NCI-H510A (cell line): ENCODE results near the gene MCRIP2.
"Not testable (repeated sequence)": the region's sequence is repeated elsewhere in the genome, so short reads cannot be mapped to it uniquely, and the experiment has no call there.

Experiments
- DNase-seq: peaks from one replicate; lab custom pipeline; 2025; lab: John Stamatoyannopoulos, UW

The MCRIP2 gene, protein sequence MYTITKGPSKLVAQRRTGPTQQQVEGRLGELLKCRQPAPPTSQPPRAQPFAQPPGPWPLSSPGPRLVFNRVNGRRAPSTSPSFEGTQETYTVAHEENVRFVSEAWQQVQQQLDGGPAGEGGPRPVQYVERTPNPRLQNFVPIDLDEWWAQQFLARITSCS

DNA sequence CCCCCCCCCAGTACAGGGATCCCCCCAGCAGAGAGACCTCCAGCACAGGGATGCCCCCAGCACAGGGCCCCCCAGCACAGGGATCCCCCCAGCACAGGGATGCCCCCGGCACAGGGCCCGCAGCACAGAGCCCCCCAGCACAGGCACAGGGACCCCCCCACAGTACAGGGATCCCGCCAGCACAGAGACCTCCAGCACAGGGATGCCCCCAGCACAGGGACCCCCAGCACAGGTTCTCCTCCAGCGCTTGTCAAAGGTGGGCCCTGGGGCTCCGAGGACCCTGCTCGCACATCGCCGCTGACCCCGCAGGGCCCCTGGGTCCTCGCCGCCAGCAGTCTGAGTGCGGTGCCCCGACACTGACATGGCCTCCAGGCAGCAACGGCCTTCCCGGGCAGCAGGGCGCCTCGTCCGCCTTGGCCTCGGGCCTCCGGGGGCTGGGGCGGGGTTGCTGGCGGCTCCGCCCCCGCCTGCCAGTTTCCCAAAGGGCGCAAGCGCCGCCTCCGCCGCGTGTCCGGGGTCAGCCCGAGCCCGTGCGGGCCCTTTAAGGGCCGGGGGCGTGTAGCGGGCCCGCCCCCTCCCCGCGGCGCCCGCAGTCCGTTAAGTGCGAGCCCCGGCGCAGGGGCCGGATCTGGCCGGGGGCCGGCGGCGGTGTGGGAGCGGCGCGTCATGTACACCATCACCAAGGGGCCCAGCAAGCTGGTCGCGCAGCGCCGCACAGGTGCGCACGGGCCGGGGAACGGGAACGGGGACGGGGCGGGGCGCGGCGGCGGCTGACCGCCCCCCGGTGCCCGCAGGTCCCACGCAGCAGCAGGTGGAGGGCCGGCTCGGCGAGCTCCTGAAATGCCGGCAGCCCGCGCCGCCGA lies at the start of gene MCRIP2:
Gene MCRIP2 (plus strand): TSS at position 503 of the 863 bp plus-strand sequence. CDS start 164 bp downstream, at position 667.
- DNase-seq: peak; percentile 55

DNA sequence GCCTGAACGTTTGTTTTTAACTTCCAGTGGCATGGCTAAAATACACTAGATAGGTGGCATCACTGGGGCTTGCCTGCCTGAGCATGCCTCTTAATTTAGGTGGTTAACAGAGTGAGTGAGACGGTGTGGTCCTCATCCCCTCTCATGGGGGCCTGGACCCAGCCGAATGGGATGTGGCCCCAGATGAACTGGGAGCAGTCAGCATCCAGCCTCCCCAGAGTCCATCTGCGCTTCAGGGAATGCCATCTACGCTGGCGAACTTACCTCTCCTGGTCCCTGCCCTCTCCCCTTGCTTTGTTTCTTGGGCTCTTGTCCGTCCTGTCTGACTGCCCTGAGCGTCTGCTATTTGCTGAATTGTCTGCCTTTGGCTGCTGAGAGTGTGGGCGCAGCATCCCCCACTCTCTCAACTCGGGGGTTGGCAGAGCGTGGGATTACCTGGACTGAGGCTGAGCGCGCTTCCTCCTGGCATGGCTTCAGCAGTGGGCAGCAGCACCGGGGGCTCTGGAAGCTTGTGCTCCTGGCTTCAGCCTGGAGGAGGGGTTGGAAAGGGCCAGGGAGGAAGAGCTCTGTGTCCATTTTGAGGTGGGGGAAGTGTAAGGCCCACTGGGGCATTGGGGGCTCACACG lies 49.6 kb upstream of the MCRIP2 start:
- no peak for DNase-seq

DNA sequence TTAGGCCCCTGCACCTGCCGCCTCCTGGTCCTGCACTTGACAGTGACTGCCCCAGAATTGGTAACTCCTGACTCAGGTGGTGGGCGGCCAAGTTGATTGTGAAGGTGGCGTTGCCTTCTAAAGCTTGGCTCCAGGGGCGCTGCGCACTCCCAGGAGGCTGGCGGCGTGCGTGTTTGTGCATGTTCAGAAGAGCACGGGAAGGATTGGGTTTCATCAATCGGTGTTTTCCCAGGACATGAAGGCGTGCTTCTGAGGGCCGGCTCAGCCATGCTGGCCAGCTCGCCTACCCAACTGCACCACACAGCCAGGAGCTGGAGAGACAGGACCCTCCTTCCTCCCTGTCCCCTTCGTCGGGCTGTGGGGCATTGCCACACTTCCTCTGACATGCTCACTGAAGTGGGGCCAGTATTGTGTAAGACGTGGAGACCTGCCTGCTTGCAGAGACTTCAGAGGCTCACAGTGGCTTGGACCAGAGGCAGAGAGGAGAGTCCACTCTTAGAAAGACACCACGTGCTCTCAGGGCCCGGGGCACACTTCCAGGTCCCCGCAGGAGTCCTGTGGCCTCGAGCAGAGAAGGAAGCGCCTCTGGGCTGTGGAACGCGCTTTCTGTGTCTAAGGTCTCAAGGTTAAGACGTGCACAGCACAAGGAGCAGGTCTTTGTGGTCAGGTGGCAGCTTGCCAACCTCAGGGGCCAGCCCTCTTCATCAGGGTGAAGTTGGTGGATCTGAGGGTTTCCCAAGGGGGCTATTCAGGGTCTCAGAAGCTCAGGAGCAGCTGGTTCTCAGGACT lies 48.9 kb upstream of the MCRIP2 start:
- peak; percentile 84 for DNase-seq

GRCh38 chr16:593406-593805 lies 48.2 kb upstream of the MCRIP2 start:
- peak; percentile 61 for DNase-seq

DNA sequence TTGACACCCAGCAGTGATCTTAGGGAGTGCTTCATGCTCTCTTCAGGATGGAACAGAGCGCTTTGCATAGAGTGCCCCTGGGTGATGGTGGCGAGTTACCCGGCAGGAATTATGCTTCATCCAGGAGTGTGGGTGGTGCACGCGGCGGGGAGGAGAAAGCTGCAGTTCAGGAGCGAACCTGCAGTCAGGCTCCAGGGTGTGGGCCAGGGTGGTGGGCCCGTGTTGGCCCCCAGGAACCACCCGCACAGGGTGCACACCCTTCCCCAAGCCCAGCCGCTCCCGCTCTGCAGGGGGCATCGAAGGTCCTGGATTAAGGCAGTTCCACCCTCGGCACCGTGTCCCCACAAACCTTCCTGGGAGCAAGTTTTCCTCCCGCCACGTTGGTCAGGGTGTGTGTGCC lies 47.8 kb upstream of the MCRIP2 start:
- DNase-seq: no peak

GRCh38 chr16:595094-595528 lies 46.5 kb upstream of the MCRIP2 start:
- DNase-seq: no peak

DNA sequence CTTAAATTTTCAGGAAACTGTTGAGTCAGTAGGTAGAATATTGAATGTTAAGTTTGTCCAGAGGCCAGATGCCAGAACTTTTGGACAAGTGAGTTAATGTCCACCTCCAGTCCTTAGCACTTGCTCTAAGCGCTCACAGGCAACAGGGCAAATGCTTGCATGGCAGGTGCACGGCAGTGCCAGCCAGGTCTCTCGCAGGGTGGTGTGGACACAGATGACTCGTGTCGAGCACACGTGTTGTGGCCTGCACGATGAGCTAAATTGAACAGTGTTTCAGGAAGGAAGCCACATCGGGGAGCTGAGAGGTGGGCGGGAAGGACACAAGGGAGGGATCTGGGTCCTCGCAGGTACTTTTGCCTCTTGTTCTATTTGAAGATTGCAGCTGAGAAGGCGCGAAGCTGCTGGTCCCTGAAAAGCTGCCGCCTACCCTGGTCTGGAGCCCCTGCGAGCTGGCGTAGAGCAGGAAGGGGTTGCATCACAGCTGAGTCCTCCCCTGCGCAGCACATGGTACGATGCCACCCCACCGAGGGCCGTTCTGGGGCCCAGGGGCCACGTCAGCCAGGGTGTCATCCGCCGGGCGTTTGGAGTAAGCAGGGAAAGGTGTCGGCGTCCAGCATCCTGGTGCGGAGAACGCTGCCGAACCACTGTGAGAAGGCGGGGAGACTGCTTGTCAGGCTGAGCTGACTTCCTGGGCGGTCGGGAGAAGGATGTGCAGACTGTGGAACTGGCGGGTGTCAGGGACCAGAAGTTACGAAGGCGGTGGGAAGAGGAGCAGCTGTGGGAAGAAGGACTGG lies 45.5 kb upstream of the MCRIP2 start:
- DNase-seq: no peak

DNA sequence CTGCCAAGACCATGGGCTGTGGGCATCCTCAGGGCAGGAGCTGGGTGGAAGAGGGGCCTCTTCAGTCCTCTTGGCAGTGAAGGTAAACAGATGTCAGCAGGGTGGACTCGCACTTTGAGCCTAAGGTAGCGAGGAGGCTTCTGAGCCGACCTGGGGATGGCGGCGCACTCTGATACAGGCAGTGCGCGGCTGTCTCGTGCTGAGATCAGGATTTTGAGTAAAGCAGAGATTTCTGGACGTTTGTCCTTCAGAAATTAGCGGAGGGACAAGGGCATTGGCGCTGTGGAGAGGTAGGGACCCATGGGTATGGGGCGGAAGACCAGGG lies 44.9 kb upstream of the MCRIP2 start:
- no peak for DNase-seq

- DNase-seq: not testable (repeated sequence)
Measured at GRCh38 chr16:597655-598054, 44.0 kb upstream of the MCRIP2 start.

GRCh38 chr16:598823-599739 lies 42.5 kb upstream of the MCRIP2 start:
- DNase-seq: no peak

GRCh38 chr16:600781-601180 lies 40.8 kb upstream of the MCRIP2 start:
- no peak for DNase-seq

GRCh38 chr16:603933-604332 lies 37.7 kb upstream of the MCRIP2 start:
- DNase-seq: no peak

GRCh38 chr16:606656-607307 lies 34.8 kb upstream of the MCRIP2 start:
- DNase-seq: no peak

GRCh38 chr16:608019-608418 lies 33.6 kb upstream of the MCRIP2 start:
- DNase-seq: no peak

DNA sequence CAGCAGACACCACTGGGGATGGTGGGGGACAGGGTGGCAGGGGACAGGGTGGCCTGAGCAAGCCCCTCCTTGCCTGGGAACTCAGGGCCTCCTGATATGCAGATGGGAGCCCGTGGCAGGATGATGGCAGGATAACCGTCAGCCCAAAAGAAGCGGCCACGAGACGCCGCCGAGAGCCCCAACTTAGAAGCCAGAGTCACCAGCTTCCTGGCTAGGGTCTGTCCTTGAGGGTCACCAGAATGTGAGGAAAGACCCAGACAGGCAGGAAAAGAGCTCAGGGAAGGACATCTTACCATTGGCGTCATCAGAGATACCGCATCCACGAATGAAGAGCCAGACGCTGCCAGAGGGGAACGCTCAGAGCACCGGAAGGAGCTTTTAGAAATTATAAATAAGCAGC lies 32.3 kb upstream of the MCRIP2 start:
- no peak for DNase-seq

DNA sequence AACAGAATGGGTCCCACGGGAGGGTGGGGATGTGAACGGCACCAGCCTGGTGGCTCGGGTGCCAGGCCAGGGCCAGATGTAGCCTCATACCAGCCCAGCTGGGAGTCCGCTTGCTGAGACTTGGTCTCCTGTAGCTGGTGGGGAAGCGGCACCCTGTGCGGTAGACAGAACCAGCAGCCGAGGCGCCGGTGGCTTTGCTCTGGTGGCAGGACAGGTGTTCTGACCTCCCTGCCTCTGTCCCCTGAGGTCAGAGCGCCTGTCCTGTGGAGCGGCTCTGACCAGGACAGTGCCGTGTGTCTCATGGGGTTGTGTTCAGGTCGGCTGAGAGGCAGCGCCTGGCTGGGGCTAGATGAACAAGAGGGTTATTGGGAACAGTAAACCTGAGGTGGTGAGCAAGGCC lies 31.6 kb upstream of the MCRIP2 start:
- no peak for DNase-seq

DNA sequence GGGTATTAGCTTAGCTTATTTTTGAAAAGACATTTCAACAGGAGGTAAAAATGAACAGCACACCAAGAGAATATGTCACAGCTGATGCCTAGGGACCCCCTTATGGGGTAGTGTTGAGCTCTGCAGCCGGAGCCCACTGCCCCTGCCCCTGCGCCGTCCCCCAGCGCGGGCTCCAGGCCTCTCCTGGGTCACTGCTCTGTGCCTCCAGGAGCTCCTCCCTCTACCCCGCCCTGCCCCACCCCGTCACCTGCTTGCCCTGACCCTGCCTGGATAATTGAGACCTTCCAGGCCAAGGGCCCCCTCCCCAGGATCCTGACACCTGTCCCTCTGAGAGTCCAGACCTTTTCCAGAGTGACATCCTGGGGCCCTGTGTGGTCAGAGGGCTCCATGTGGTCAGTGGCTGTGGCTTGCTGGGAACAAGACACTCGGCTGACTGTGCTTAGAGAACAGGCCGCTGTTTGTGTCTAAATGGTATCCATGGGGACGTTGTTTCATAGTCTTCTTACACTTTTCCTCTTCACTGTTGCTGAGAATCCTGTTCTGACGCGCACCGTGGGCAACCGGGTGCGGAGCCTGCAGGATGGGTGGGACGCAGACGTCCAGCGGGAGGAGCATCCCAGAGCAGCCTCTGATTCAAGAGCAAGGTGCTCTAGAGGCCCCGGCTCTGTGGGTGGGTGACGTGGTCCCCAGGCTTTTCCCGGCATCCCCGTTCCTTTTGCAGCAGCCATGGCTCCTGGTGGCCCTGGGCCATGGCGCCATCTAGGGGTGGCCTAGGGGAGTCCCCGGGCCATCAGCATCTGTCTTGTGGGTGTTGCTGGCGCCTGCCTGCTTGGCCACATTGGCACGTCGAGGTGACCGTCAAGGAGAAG lies 30.9 kb upstream of the MCRIP2 start:
- DNase-seq: no peak

GRCh38 chr16:615122-615521 lies 26.5 kb upstream of the MCRIP2 start:
- no peak for DNase-seq
